ENCODE data around the gene DAP3.
"Not testable (repeated sequence)": the region's sequence is repeated elsewhere in the genome, so short reads cannot be mapped to it uniquely, and the experiment has no call there.

DNA sequence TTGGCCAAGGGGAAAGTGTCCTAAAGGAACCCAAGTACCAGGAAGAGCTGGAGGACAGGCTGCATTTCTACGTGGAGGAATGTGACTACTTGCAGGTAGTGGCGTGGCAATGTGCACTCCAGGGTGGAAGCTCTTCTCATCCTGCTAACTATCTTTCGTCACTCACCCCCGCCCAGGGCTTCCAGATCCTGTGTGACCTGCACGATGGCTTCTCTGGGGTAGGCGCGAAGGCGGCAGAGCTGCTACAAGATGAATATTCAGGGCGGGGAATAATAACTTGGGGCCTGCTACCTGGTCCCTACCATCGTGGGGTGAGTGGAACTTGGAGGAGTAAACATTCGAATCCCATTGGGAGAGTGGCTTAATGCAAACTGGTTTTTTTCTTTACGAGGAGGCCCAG, 58.7 kb downstream of the DAP3 start:
- TF ChIP-seq, protein P1, sequence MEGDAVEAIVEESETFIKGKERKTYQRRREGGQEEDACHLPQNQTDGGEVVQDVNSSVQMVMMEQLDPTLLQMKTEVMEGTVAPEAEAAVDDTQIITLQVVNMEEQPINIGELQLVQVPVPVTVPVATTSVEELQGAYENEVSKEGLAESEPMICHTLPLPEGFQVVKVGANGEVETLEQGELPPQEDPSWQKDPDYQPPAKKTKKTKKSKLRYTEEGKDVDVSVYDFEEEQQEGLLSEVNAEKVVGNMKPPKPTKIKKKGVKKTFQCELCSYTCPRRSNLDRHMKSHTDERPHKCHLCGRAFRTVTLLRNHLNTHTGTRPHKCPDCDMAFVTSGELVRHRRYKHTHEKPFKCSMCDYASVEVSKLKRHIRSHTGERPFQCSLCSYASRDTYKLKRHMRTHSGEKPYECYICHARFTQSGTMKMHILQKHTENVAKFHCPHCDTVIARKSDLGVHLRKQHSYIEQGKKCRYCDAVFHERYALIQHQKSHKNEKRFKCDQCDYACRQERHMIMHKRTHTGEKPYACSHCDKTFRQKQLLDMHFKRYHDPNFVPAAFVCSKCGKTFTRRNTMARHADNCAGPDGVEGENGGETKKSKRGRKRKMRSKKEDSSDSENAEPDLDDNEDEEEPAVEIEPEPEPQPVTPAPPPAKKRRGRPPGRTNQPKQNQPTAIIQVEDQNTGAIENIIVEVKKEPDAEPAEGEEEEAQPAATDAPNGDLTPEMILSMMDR (IDR thresholded peaks at IDR 0.05): not testable (repeated sequence)
- not testable (repeated sequence) for TF ChIP-seq POLR2A, POLR2AphosphoS5 (IDR thresholded peaks at IDR 0.05)

Measured in prostate gland (tissue), 2 donors.